HepG2 (cell line): ENCODE measurements around the gene ZBBX. TPM values are rescaled to one million over a fixed set of nuclear protein-coding genes. Genes with fewer than 3 reads are reported as not detected.

Source experiments
- AHDC1 ChIP-seq: sonication (generic); formaldehyde crosslinking; IDR thresholded peaks from 2 replicates; pipeline ENCODE4 v1.5.1; 2020; ENCODE audit warnings: mild to moderate bottlenecking, missing genetic modification reagents, borderline replicate concordance
- ATF7-NPFF ChIP-seq: sonication (generic); formaldehyde crosslinking; IDR thresholded peaks from 2 replicates; pipeline ENCODE4 v1.8.1; 2023; ENCODE audit warnings: mild to moderate bottlenecking, low read depth, missing genetic modification reagents, moderate library complexity
- DRAP1 ChIP-seq: IDR thresholded peaks from 2 replicates; pipeline ENCODE4 v1.6.1; 2016; ENCODE audit warnings: missing genetic modification reagents, missing compliant biosample characterization
- FOXK1 ChIP-seq: sonication (generic); formaldehyde crosslinking; IDR thresholded peaks from 2 replicates; pipeline ENCODE4 v1.4.0; 2020; ENCODE audit warnings: low read depth, missing genetic modification reagents, borderline replicate concordance
- GMEB1 ChIP-seq: sonication (generic); formaldehyde crosslinking; IDR thresholded peaks from 2 replicates; pipeline ENCODE4 v1.5.1; 2020; ENCODE audit warnings: missing genetic modification reagents, mild to moderate bottlenecking, borderline replicate concordance
- HDAC6 ChIP-seq: fragments of 200-600 bp; sonication (generic); IDR thresholded peaks from 2 replicates; pipeline ENCODE4 v1.7.0; 2017; ENCODE audit warnings: mild to moderate bottlenecking, antibody characterized with exemption, low read length, low read depth
- HMGXB4 ChIP-seq, 2 experiments: sonication (generic) in 1 of 2; formaldehyde crosslinking in 1 of 2; IDR thresholded peaks; 2 replicates each; pipeline versions ENCODE4 v1.4.0 to v1.6.1; 2018 to 2020; ENCODE audit warnings: missing genetic modification reagents in 2 of 2, borderline replicate concordance in 1 of 2, low read depth in 1 of 2, mild to moderate bottlenecking in 1 of 2, missing biosample characterization in 1 of 2
- KDM6A ChIP-seq: IDR thresholded peaks from 2 replicates; pipeline ENCODE4 v1.6.1; 2016; ENCODE audit warnings: low read depth
- NCOA2 ChIP-seq: sonication (generic); formaldehyde crosslinking; IDR thresholded peaks from 2 replicates; pipeline ENCODE4 v1.8.0; 2022; ENCODE audit warnings: inconsistent platforms
- NFATC3 ChIP-seq: sonication (generic); formaldehyde crosslinking; IDR thresholded peaks from 2 replicates; pipeline ENCODE4 v1.5.1; 2020; ENCODE audit warnings: mild to moderate bottlenecking, missing genetic modification reagents
- NFKBIZ ChIP-seq: IDR thresholded peaks from 2 replicates; pipeline ENCODE4 v1.6.1; 2018; ENCODE audit warnings: missing genetic modification reagents, missing compliant biosample characterization
- RFX3 ChIP-seq: IDR thresholded peaks from 2 replicates; pipeline ENCODE4 v1.6.1; 2016; ENCODE audit warnings: missing biosample characterization, missing genetic modification reagents
- TFDP2 ChIP-seq: sonication (generic); formaldehyde crosslinking; IDR thresholded peaks from 2 replicates; pipeline ENCODE4 v1.4.0; 2020; ENCODE audit warnings: missing genetic modification reagents
- ZNF563 ChIP-seq: sonication (generic); formaldehyde crosslinking; IDR thresholded peaks from 2 replicates; pipeline ENCODE4 v1.8.0; 2022; ENCODE audit warnings: mild to moderate bottlenecking, moderate library complexity, missing genetic modification reagents
- ZNF674 ChIP-seq: sonication (generic); formaldehyde crosslinking; IDR thresholded peaks from 2 replicates; pipeline ENCODE4 v1.5.0; 2020; ENCODE audit warnings: low read depth, mild to moderate bottlenecking, missing genetic modification reagents
- ZSCAN9 ChIP-seq: IDR thresholded peaks from 2 replicates; pipeline ENCODE4 v1.6.1; 2016; ENCODE audit warnings: borderline replicate concordance
- polyA plus RNA-seq, 8 experiments: library from polyadenylated mRNA; depleted of rRNA in 3 of 8; stranded (reverse) in 7 of 8; unstranded in 1 of 8; fragments of >200 nt; fragmentation: Illumina TruSeq in 4 of 8; extraction: Trizol in 4 of 8; gene quantifications; 2 replicates each; pipeline versions ENCODE4 v1.2.1 to v1.2.3, GENCODE V29; 2011 to 2016; ENCODE audit warnings: low read depth in 4 of 8, missing spikeins in 1 of 8, mixed read lengths in 1 of 8; ENCODE audit not compliant: insufficient read depth in 1 of 8
- total RNA-seq, 5 experiments: library from RNA; depleted of rRNA; stranded (reverse); fragments of >200 nt; fragmentation: Illumina TruSeq; extraction: Trizol; gene quantifications; 2 replicates each; pipeline ENCODE4 v1.2.3, GENCODE V29; 2016; ENCODE audit warnings: low read depth in 1 of 5

Gene ZBBX
- total and polyA plus RNA-seq, 2 of the 13 experiments (the other 11 are each of a cell fraction or from before 2014, with no cell fraction given): not detected

- TF ChIP-seq ZSCAN9 (CRISPR knock-in tag) (0 out of 2 replicates have a peak, but pooled peaks have one; percentile 24), AHDC1 (CRISPR knock-in tag) (no peak), KDM6A (CRISPR knock-in tag) (no peak), NFKBIZ (CRISPR knock-in tag) (0 out of 2 replicates have a peak, but pooled peaks have one; percentile 28), ATF7-NPFF (no peak), DRAP1 (0 out of 2 replicates have a peak, but pooled peaks have one; percentile 24), NCOA2 (CRISPR knock-in tag) (0 out of 2 replicates have a peak, but pooled peaks have one; percentile 17), HDAC6 (no peak), NFATC3 (CRISPR knock-in tag) (no peak), RFX3 (CRISPR knock-in tag) (peak; percentile 100), ZNF563 (CRISPR knock-in tag) (no peak), ZNF674 (no peak), GMEB1 (CRISPR knock-in tag) (0 out of 2 replicates have a peak, but pooled peaks have one; percentile 19), FOXK1 (CRISPR knock-in tag) (peak; percentile 24; the same call in 1 of the 2 replicates), TFDP2 (CRISPR knock-in tag) (peak; percentile 42; the same call in 1 of the 2 replicates), HMGXB4 (CRISPR knock-in tag; IDR thresholded peaks at IDR 0.05; ENCODE audit: borderline replicate concordance in 1 of 2, low read depth in 1 of 2) (peak in 1 of 2 experiments; percentile 58; a peak in 1 of 4 replicates)
Measured at GRCh38 chr3:167380004-167380689, at the start of gene ZBBX (continued).
